ENCODE measurements around the gene MID1.

The MID1 gene

DNA sequence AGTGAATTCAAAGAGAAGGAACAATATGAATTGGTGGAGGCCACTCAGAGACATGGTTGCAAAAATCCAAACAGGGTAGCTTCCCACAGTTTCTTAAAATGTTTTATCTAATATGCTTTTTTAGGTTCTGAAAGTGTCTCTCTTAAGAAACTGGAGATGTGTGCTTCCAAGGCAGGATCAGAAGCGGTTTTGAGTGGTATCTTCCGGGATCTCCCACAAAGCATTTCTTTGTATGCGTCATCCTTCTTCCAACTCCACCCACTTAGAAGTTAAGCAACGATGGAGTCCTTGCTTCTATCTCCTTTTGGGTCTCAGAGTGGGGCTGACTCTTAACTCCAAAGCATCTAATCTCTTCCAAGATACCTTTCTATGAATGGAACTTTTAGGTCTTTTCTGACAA is 196.7 kb downstream of the MID1 start:
- FAIRE-seq, result no peak

DNA sequence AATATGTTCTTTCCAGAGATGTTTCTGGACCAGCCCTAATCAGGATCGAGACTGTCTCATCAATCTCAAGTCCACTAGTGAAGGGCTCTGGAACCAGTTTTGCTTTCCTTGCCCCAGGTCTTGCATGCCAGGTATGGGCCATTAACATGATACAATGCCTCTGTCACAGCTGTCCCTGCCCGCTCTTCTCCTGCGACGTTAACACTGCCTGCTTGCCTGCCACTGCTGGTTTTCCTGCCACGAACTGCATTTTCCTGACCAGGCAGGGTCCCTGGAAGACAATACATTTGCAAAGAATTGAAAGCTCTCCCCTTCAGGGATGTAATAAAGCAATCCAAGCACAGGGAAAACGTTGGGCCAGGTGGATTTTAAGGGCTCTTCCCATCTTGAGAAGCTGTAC is 200.3 kb downstream of the MID1 start:
- no peak for FAIRE-seq

DNA sequence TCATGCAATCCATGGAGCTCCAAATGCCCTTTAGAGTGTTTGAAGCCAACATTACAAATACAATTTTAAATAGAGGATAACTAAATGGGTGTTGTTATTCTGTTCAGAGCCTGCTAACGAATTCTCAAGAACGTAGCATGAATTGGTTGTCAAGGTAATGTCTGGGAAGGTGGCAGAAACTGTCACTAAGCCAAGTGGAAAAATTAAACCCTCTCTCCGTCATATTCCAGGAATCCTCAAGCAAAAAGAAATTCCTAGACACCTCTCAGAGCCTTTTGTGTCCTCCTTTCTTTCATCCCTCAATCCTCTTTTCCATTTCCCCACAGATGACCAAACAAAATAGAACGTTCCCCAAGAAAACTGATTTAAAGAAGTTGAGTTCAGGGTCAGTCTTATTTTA is 204.0 kb downstream of the MID1 start:
- FAIRE-seq, result no peak

DNA sequence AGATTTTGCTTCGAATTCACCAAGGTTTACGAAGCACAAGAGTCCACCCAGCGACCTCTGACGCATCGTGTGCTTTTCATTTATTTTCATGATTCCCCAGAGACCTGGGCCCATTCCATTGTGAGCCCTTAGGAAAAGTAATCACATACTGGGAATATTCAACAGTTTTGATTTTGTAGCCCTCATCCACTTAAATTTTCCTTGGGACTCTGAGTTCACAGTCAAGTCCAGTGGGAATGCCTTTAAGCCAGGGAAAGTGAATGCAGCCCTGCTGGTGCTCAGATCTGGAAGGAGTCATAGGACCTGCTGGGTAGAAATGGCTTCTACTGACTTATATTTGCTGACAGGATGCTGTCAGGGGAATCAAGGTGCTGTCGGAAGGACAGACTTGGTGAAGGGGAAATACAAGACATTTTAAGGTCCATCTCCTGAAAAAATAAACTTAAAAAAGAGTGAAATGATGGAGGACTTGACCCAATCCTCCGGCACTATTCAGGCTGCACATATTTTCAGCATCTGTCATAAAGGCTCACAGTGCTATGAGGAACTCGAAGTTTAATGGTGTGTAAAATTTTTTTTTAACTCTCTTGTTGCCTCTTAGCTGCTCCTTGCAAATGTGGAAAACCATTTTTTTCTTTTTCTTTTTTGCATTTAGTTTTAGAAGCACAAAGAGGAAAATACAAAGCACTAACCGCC is 204.9 kb downstream of the MID1 start:
- no peak for FAIRE-seq

DNA sequence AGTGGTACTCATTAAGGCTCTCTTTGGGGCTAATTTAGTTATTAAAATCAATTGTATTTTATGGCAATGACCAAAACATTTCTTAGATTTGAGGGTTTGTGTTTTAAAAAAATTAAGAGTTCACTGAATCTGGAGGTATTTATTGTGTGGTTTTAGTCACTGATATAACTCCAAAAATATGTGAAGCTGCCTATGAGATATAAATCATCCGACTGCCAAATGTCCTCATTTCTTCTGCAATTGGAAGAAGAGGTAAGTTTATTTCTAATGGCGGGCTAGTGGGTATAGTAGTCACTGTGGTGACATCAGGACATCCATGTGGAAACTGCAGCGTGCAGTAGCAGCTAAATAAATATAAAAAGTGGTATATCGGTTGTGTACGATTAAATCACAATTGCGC is 205.5 kb downstream of the MID1 start:
- no peak for FAIRE-seq

DNA sequence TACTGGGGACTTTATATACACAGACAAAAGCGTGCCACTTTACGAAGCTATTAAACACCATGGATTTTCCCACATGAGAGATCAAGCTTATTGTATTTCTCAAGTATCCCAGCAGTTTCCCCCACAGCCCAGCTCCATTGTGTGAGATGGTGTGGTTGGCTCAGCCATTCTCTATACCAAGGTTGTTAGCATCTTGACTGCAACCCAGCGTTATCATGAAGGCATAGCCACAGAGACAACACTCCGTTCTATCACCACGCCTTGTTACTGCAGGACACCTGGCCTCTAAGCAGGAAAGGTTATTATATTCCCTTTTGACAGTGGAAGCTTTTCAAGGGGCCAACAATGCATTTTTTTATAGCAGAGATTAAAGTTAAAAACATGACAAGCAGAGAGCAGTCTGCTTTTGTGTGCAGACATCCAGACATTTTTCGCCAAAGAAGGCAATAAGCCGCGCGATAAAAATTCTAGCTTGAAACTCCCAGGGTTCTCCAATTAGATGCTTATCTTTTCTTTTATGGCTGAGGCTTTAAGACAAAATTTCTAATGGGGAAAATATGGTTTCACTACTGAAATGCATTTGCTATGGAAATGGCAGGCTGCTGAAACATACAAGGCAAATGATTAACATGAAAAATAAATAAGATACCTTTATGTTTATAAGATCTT is 206.1 kb downstream of the MID1 start:
- FAIRE-seq, result no peak

DNA sequence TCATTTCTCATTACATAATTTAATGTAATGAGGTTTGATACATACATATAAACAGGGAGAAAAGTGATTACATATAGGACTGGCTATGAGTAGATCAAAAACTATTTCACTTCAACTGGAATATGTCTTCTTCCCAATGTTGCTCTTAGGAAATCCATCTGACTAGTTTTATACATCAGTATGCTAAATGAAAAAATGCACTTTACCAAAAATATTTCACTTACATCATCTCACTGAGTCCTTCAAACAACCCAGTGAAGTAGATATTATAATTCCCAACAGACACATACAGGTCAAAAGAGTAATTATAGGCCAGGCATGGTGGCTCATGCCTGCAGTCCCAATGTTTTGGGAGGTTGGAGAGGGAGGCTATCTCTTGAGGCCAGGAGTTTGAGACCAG is 215.9 kb downstream of the MID1 start:
- no peak for FAIRE-seq

DNA sequence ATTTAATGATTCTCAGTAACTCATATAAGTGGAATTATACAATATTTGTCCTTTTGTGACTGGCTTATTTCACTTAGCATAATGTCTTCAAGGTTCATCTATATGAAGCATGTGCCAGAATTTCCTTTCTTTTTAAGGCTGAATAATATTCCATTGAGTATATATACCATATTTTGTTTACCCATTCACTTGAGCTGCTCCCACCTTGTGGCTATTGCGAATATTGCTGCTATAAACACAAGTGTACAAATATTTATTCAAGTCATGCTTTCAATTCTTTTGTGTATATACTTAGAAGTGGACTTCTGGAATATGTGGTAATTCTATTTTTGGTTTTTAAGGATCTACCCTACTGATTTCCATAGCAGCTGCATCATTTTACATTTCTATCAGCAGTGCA is 219.1 kb downstream of the MID1 start:
- no peak for FAIRE-seq

DNA sequence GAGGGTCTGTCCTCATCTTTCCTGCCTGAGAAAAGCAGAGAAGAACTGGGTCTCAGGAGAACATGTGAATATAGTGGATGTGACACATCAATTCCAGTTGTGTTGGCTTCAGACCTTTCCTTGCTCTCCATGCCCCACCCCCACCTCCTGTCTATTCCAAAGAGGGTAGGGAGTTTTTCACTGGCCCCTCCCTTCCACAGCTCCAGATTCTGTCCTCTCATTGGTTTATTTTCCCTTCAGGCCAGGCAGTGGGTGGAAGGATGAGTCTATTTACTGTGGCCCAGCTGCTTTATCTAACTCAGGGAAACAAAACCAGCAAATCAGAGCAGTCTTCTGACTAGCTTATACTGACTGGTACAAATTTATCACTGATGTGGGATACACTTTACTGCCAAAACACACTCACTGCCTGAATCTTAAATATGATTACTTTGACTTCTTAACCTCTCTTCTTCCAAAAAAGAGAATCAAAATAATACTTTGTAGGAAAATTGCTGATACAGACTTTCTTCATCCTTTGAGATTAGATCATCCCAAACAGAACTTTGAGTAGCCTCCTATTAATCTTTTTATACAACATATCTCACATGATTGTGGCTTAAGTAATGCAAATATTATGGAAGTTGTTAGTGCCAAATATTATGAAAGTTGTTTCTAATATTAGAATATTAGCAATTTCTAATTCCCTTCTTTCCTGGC is 221.2 kb downstream of the MID1 start:
- no peak for FAIRE-seq

DNA sequence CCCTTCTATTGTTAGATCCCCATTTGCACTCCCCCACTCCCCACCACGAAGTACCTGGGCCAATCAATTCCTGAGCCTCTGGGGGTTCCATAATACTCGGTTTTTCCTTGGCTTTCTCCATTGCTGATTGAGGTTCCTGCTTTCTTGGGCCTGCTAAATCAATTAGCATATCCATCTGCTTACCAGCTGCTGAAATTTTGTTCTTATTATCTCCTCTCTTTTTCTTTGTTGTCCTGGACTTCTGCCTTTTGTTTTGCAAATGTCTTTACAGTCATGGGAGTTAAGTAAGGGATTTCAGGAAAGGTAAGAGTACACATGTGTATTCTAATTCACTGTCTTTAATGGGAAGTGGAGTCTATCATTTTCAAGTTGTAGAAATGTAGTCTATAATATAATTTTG is 222.2 kb downstream of the MID1 start:
- FAIRE-seq, result no peak

DNA sequence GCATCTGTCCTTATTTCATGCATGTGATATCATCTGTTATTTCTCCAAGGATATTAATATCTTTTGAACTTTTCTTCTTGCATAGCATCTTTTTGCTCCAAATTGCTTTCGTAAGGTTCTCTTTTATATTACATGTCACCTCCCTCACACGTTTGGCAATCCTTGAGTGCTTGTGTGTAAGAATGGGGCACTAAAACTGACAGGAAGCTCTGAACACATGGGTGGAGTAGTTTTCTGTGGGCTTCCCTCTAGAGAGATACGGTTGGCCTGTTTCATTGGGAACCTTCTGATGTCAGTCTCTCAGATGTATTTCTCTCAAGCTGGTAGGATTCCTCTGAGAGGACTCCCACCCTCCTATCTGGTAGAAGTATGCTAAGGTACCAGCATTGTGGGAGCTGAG is 223.0 kb downstream of the MID1 start:
- FAIRE-seq, result no peak

DNA sequence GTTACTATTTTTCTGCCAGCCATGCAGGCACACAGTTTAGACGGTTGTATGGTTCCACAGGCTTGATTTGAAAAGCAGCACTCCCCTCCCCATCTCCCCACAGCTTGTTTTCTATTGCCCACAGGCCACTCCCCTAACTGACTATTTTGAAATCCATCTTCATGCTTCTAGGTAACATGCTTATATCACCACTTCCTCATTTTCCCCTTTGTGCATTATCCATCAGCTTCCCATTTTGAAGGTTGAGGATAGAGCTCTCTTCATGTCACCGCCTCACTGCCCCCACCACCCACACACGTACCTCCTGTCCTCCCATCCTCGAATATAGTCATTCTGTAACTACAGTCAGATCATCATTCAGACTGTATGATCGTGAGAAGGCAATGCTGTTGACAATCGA is 224.7 kb downstream of the MID1 start:
- FAIRE-seq, result no peak
